NCI-H1694 (cell line): Measurements from ENCODE around the gene VPS37B.

Experiments
- DNase-seq: peaks from one replicate; lab custom pipeline; 2025; lab: John Stamatoyannopoulos, UW

The VPS37B gene

DNA sequence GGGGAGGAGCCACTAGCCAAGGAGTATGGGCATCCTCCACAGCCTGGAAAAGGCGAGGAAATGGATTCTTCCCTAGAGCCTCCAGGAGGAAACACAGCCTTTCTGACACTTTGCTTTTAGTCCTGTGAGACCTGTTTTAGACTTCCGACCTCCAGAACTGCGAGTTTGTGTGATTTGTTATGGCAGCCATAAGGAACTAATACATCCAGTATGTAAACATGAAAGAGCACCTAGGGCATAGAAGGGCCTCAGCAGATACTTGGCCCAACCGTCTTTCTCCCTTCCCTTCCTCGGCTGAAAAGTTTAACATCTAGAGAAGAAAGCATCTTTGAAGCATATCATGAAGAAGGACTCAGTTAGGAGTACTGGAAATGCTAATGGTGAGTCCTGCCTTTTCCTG, 57.1 kb downstream of the VPS37B start:
- no peak for DNase-seq

DNA sequence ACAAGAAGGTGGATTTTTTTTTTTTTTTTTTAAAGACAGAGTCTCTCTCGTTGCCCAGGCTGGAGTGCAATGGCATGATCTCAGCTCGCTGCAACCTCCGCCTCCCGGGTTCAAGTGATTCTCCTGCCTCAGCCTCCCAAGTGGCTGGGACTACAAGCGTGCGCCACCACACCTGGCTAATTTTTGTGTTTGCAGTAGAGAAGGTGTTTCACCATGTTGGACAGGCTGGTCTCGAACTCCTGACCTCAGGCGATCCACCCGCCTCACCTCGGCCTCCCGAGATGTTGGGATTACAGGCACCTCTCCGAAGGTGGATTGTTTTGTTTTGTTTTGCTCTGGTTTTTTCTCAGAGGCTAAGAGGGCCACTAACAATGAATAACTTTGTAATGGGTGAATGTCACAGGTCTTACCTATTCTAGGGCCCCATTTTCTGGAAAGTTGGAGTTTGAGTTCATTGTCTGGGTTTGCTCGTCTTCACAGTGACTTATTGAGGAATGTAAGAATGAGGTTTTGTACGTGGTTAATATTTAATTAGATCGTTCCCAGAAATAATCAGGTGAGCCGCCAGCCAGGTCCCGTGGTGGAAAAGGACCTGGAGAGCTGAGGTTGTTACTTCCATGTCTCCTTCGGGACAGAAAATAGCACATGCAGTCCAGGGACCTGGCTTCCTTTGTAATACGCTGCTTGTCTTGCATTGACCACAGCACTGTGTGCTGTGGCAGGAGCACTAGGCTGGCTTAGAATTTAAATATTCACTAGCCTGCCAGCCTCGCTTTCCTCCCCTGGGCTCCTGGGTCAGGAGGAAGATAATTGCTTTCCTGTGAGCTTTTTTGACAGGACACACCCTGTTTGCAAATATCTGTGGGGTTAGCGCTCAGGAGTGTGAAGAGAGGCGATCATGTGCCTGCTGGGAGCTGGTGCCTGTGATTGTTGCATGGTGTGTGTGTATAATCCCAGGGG, 58.3 kb downstream of the VPS37B start:
- DNase-seq: no peak

- no peak for DNase-seq
Measured at GRCh38 chr12:122836027-122836921, 59.6 kb downstream of the VPS37B start.

DNA sequence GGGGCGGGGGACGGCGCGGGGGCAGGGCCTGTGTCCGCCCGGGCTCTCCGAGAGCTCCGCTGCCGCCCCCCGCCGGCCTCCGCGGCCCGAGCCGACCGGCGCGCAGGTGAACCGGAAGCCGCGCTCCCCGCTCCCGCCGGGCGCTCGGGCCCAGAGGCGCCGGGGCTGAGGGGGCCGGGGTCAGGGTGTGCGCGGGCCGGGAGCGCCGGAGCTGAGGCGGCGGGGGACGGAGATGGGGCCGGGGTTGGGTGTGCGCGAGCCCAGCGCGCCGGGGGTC, 60.2 kb downstream of the VPS37B start:
- no peak for DNase-seq

DNA sequence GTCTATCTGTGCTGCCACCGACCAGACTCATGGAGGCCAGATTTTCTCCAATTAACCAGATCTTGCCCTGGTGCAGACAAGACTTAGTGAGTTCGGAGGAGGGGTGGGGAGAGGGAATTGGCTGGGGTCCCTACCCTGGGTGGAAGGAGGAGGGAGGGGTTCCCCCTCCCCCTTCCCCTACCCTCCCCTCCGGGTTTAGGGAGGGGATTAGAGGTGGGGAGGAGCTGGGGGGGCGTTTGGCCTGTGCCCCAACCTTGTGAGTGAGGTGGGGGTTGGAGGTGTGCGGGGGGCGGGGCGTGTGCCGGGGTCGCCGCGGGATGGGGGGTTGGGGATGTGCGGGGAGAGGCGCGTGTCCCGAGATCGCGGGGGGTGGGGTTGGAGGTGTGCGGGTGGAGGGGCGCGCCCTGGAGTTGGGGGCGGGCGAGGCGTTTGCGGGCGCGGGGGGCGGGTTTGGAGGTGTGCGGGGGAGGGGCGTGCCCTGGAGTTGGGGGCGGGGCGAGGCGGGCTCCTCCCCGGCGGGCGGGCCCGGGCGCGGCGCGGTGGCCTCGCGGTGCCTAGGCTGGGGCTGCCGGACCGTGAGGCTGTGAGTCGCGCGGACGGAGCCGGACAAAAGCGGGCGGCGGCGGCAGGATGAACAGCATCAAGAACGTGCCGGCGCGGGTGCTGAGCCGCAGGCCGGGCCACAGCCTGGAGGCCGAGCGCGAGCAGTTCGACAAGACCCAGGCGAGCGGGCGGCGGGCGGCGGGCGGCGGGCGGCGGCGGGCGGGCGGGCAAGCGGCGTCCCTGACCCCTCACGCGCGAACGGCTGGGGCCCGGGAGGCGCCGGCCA, 60.8 kb downstream of the VPS37B start, which contains the start of gene HIP1R:
HIP1R (plus strand) TSS at position 537 of the 829 bp plus-strand sequence; CDS start at position 631, 94 bp downstream.
- no peak for DNase-seq

- peak; percentile 15 for DNase-seq
Measured at GRCh38 chr12:122834104-122834920, 61.6 kb downstream of the VPS37B start.

DNA sequence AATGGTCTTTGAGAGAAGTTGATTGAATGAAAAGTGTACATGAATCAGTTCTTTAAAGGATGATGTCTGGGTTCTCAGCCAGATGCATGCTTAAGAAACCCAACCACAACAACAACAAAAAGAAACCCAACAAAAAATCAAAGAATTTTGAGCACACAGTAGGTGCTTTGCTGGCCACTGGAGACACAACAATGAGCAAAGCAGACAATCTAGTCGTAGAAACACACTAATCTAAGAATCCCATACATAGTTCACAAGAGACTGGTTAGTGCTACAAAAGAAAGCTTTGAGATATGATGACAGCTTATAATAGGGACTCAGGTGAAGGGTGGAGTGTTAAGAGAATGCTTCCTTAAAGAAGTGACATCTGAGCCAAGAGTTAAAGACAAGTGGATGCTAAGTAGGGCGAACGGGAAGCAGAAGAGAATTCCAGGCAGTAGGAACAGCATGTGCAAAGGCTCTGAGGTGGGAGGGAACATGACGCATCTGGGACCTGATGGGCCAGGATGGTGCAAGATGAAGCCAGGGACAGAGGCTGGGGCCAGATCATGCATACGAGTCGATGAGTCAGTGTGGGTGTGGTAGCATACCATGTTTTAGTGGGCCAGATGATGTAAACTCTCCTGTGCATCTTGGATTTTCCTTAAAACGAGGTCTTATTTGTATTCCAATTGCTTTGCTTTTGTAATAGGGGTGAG, 65.3 kb downstream of the VPS37B start:
- no peak for DNase-seq

- DNase-seq: no peak
Measured at GRCh38 chr12:122827258-122827657, 68.7 kb downstream of the VPS37B start.

- DNase-seq: no peak
Measured at GRCh38 chr12:122825773-122826724, 69.9 kb downstream of the VPS37B start.

DNA sequence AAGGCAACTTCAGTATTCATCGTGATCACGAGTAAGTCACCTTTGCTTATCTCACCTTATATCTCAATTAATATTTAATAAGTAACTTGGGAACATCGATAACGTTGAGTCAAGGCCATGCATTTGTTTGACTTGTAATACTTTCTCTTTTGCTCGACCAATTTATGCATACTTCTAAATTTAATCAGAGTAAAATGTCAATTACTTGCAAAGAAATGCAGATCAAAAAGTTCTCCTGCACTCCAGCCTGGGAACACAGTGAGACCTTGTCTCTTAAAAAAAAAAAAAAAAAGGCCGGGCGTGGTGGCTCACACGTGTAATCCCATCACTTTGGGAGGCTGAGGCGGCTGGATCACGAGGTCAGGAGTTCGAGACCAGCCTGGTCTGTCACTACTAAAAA, 72.5 kb downstream of the VPS37B start:
- DNase-seq: no peak

- DNase-seq: no peak
Measured at GRCh38 chr12:122820838-122821271, 75.1 kb downstream of the VPS37B start.

- DNase-seq: no peak
Measured at GRCh38 chr12:122820138-122820537, 75.8 kb downstream of the VPS37B start.

DNA sequence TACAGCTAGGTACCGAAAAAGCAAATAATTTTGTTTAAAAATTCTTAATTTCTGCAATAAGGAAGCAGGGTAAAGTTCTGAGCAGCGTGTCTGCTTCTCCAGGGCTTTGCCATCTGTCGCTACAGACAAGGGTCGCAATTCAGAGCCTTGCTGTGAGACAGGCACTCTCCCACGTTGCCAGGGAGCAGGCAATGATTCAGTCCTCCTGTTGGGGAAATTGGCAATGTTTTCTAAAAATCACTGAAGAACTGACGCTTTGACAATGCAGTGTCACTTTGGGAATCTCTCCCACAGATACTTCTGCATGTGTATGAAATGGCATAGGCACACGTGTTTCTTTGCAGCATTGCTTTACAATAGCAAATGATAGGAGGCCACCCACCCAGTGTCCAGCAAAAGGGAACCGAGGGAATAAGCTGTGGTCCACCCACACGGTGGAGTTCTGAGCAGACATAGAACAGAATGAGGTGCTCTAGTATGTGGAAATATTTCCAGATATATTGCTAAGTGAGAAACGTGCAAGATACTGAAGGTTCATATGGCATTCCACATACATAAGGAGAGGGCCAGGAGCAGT, 76.6 kb downstream of the VPS37B start:
- DNase-seq: peak; percentile 35
